ENCODE results near the gene TRPM2.

The TRPM2 gene

GRCh38 chr21:44461464-44462001, 108.1 kb downstream of the TRPM2 start:
- H3K4me1 Mint-ChIP-seq = peaks cover 37% of the 10 kb centered on the region
- TF ChIP-seq, protein P1, sequence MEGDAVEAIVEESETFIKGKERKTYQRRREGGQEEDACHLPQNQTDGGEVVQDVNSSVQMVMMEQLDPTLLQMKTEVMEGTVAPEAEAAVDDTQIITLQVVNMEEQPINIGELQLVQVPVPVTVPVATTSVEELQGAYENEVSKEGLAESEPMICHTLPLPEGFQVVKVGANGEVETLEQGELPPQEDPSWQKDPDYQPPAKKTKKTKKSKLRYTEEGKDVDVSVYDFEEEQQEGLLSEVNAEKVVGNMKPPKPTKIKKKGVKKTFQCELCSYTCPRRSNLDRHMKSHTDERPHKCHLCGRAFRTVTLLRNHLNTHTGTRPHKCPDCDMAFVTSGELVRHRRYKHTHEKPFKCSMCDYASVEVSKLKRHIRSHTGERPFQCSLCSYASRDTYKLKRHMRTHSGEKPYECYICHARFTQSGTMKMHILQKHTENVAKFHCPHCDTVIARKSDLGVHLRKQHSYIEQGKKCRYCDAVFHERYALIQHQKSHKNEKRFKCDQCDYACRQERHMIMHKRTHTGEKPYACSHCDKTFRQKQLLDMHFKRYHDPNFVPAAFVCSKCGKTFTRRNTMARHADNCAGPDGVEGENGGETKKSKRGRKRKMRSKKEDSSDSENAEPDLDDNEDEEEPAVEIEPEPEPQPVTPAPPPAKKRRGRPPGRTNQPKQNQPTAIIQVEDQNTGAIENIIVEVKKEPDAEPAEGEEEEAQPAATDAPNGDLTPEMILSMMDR (IDR thresholded peaks at IDR 0.05) = peak; percentile 9
- no peak for DNase-seq
- H3K9me3 Mint-ChIP-seq = no peaks in the 10 kb centered on the region
- no peaks in the 10 kb centered on the region for H3K36me3 Mint-ChIP-seq (ENCODE audit: low read depth)
- H3K27ac Mint-ChIP-seq = no peak overlapping the region
- H3K27me3 Mint-ChIP-seq (ENCODE audit: low read depth, poor library complexity) = peaks cover 3% of the 10 kb centered on the region
- H3K4me3 Mint-ChIP-seq = no peak overlapping the region

DNA sequence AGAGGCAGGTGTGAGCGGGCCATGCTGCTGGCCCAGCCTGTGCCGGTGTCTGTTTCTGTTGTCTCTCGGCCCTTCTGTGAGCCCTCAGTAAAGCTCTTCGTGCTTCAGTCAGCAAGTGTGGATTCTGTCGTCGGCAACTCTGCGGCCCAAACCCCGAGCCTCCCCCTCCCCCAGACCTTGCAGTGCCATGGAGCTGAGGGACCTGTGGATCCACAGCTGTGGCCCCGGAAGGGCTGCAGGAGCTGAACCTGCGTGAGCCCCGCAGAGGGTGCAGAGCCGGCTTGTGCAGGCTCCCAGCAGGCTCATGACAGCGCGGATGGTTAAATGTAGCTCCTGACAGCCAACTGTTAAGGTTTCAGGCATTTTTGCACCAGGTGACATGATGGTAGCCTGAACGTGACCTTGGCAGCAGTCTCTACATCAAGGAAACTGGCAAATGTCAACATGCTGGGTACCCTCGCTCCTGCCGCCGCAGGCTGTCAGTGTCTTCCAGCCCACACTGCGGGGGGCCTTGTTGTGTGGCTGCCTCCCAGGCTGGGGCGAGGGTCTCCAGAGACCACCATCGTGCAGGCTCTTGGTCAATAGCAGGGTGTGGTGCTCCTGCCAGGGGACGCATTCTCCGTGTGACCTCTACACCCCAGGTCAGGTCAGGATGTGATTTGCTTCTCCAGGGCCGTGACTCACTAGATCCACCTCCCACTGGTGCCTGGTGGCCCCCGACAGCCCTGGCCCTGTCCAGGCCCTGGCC, 108.8 kb downstream of the TRPM2 start:
- no peaks in the 10 kb centered on the region for H3K9me3 Mint-ChIP-seq

DNA sequence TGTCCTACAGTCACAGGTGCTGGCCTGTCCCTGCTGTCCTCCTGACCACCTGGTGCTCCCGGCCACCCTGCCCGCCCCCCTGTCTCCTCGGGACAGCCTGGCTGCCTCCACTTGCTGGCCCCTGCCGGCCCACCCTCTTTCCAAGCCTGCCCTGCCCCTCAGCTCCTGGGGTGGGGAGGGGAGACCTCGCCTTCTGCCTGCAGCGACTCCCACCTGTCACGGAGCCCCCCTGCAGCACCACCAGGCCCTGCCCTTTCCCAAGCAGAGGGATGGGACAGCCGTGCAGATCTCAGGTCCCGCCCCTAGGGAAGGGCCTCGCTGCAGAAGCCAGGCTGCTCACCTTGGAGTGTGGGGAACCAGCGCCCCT, 109.4 kb downstream of the TRPM2 start:
- H3K4me1 Mint-ChIP-seq = peaks cover 37% of the 10 kb centered on the region
- no peaks in the 10 kb centered on the region for H3K36me3 Mint-ChIP-seq (ENCODE audit: low read depth)
- no peaks in the 10 kb centered on the region for H3K9me3 Mint-ChIP-seq
- H3K27ac Mint-ChIP-seq = no peak overlapping the region
- no peak for DNase-seq
- H3K27me3 Mint-ChIP-seq (ENCODE audit: low read depth, poor library complexity) = no peaks in the 10 kb centered on the region
- no peak overlapping the region for H3K4me3 Mint-ChIP-seq
- TF ChIP-seq, protein P1 (IDR thresholded peaks at IDR 0.05) = no peak

More for the DNA sequence above, 108.8 kb downstream of the TRPM2 start:
- Mint-ChIP-seq H3K27me3 (ENCODE audit: low read depth, poor library complexity) (peaks cover 3% of the 10 kb centered on the region), H3K27ac (peak overlapping the region; percentile 66), H3K4me3 (no peak overlapping the region), H3K4me1 (peaks cover 37% of the 10 kb centered on the region), H3K36me3 (ENCODE audit: low read depth) (no peaks in the 10 kb centered on the region)
- no peak for DNase-seq
- TF ChIP-seq, protein P1 (IDR thresholded peaks at IDR 0.05) = no peak

- no peak overlapping the region for H3K4me3 Mint-ChIP-seq
- DNase-seq = peak; percentile 26
- H3K27me3 Mint-ChIP-seq (ENCODE audit: low read depth, poor library complexity) = no peaks in the 10 kb centered on the region
- TF ChIP-seq, protein P1 (IDR thresholded peaks at IDR 0.05) = no peak
- H3K9me3 Mint-ChIP-seq = no peaks in the 10 kb centered on the region
- peak overlapping the region; percentile 95 for H3K27ac Mint-ChIP-seq
- no peaks in the 10 kb centered on the region for H3K36me3 Mint-ChIP-seq (ENCODE audit: low read depth)
- peaks cover 33% of the 10 kb centered on the region for H3K4me1 Mint-ChIP-seq
Observed at GRCh38 chr21:44463724-44464123, 110.3 kb downstream of the TRPM2 start.

DNA sequence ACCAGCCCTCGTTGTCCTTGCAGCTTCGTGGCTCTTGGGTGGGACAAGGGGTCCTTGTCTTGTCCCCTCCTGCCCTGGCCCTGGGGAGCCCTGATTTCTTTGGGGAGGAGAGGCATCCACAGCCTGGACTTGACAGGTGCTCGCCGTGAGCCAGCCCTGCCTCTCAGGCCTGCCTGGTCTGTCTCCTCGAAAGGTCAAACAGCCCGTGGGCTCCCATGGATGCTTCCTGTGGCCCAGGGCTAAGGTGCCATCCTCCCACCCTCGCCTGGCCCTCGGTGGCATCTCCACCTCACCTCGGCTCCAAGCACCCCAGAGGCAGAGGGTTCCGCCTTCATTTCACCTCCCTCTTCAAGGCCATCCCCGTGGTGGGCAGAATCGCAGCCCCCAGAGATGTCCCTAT, 110.9 kb downstream of the TRPM2 start:
- TF ChIP-seq, protein P1 (IDR thresholded peaks at IDR 0.05) = no peak
- peak overlapping the region; percentile 95 for H3K27ac Mint-ChIP-seq
- no peak for DNase-seq

More for the DNA sequence above, 110.9 kb downstream of the TRPM2 start:
- no peaks in the 10 kb centered on the region for H3K36me3 Mint-ChIP-seq (ENCODE audit: low read depth)
- H3K4me1 Mint-ChIP-seq = peaks cover 32% of the 10 kb centered on the region
- H3K9me3 Mint-ChIP-seq = no peaks in the 10 kb centered on the region
- H3K27me3 Mint-ChIP-seq (ENCODE audit: low read depth, poor library complexity) = no peaks in the 10 kb centered on the region
- H3K4me3 Mint-ChIP-seq = no peak overlapping the region

Data from nephron progenitor cell (in vitro differentiated cells).